DND-41 (cell line): ENCODE data around the gene OR56A5.
"Not testable (repeated sequence)": the region's sequence is repeated elsewhere in the genome, so short reads cannot be mapped to it uniquely, and the experiment has no call there.

ENCODE experiments used
- ATAC-seq: fragments of 200-7000 bp; cut with Tn5 transposase; 3 replicates; pipeline ENCODE4 v1.9.1; 2021; ENCODE audit warnings: low read depth; ENCODE audit not compliant: insufficient read depth
- DNase-seq: peaks from one replicate; pipeline ENCODE4 v3.0.0-alpha.2; 2020
- H2AFZ ChIP-seq: 2 replicates; pipeline ENCODE4 v1.6.0; 2012; ENCODE audit warnings: low read depth, low read length
- H3K27ac ChIP-seq: 2 replicates; pipeline ENCODE4 v1.5.1; 2012; ENCODE audit warnings: low read length, inconsistent platforms
- H3K27me3 ChIP-seq: fragments of 200-600 bp; sonication (generic); 2 replicates; pipeline ENCODE4 v1.6.0; 2012; ENCODE audit warnings: low read length, mild to moderate bottlenecking, inconsistent platforms; ENCODE audit not compliant: insufficient read depth, poor library complexity
- H3K36me3 ChIP-seq: 2 replicates; pipeline ENCODE4 v1.5.1; 2012; ENCODE audit warnings: low read length, inconsistent platforms; ENCODE audit not compliant: insufficient read depth
- H3K4me1 ChIP-seq: 2 replicates; pipeline ENCODE4 v1.5.1; 2012; ENCODE audit warnings: mild to moderate bottlenecking, low read length; ENCODE audit not compliant: insufficient read depth
- H3K4me2 ChIP-seq: 2 replicates; pipeline ENCODE4 v1.6.0; 2012; ENCODE audit warnings: mild to moderate bottlenecking, moderate library complexity, low read length, inconsistent platforms; ENCODE audit not compliant: insufficient read depth
- H3K4me3 ChIP-seq, 2 experiments: fragments of 200-600 bp in 1 of 2; shearing (Covaris generic) in 1 of 2; 2 replicates each; pipeline ENCODE4 v1.5.1; 2012 to 2016; ENCODE audit warnings: inconsistent platforms in 2 of 2, low read length in 2 of 2, mild to moderate bottlenecking in 2 of 2, low read depth in 1 of 2, moderate library complexity in 1 of 2
- H3K79me2 ChIP-seq: 2 replicates; pipeline ENCODE4 v1.6.0; 2012; ENCODE audit warnings: low read length, inconsistent platforms; ENCODE audit not compliant: insufficient read depth
- H3K9ac ChIP-seq: 2 replicates; pipeline ENCODE4 v1.6.0; 2012; ENCODE audit warnings: low read depth, mild to moderate bottlenecking, inconsistent platforms, low read length, moderate library complexity
- H3K9me3 ChIP-seq: 2 replicates; pipeline ENCODE4 v1.5.1; 2012; ENCODE audit warnings: low read length, moderate library complexity, mild to moderate bottlenecking, inconsistent platforms; ENCODE audit not compliant: insufficient read depth, severe bottlenecking
- H4K20me1 ChIP-seq: 2 replicates; pipeline ENCODE4 v1.6.0; 2012; ENCODE audit warnings: low read length; ENCODE audit not compliant: insufficient read depth
- CTCF ChIP-seq: IDR thresholded peaks from 2 replicates; pipeline ENCODE4 v1.5.1; 2012; ENCODE audit warnings: borderline replicate concordance, low read length, moderate library complexity, mild to moderate bottlenecking; ENCODE audit not compliant: poor library complexity, severe bottlenecking; ENCODE audit errors: extremely low read depth
- EZH2 ChIP-seq: IDR thresholded peaks from 3 replicates; pipeline ENCODE4 v1.6.1; 2012; ENCODE audit warnings: borderline replicate concordance, low read depth, mild to moderate bottlenecking, moderate library complexity, low read length, inconsistent platforms; ENCODE audit not compliant: severe bottlenecking

The OR56A5 gene

GRCh38 chr11:5973530-5973929, 5.2 kb upstream of the OR56A5 start:
- H3K79me2 ChIP-seq: no peaks in the 10 kb centered on the region
- H3K27me3 ChIP-seq: peaks cover 10% of the 10 kb centered on the region
- H3K4me1 ChIP-seq: no peaks in the 10 kb centered on the region
- ATAC-seq (peak; percentile 35; the same call in 1 of the 3 replicates), DNase-seq (no peak)
- no peaks in the 10 kb centered on the region for H3K36me3 ChIP-seq
- no peak overlapping the region for H2AFZ ChIP-seq
- no peak for TF ChIP-seq CTCF
- TF ChIP-seq EZH2: no peak
- H3K4me2 ChIP-seq: no peak overlapping the region
- H3K9me3 ChIP-seq: no peaks in the 10 kb centered on the region
- no peak overlapping the region for H3K27ac ChIP-seq
- H3K4me3 ChIP-seq: no peak overlapping the region
- H4K20me1 ChIP-seq: no peaks in the 10 kb centered on the region
- no peak overlapping the region for H3K9ac ChIP-seq

- no peaks in the 10 kb centered on the region for H4K20me1 ChIP-seq
- peaks cover 10% of the 10 kb centered on the region for H3K27me3 ChIP-seq
- DNase-seq: no peak
- no peak for ATAC-seq
- H3K36me3 ChIP-seq: no peaks in the 10 kb centered on the region
- TF ChIP-seq CTCF: no peak
- H3K27ac ChIP-seq: no peak overlapping the region
- H3K4me1 ChIP-seq: no peaks in the 10 kb centered on the region
- no peak overlapping the region for H2AFZ ChIP-seq
- no peaks in the 10 kb centered on the region for H3K79me2 ChIP-seq
- peaks cover 5% of the 10 kb centered on the region for H3K9me3 ChIP-seq
- H3K9ac ChIP-seq: no peak overlapping the region
- no peak overlapping the region for H3K4me2 ChIP-seq
- H3K4me3 ChIP-seq: no peak overlapping the region
Observed at GRCh38 chr11:5967708-5968107, 586 bp downstream of the OR56A5 start.

GRCh38 chr11:5966958-5967357, 1.3 kb downstream of the OR56A5 start:
- Histone ChIP-seq H3K27me3 (peaks cover 10% of the 10 kb centered on the region), H3K79me2 (no peaks in the 10 kb centered on the region), H3K4me1 (no peaks in the 10 kb centered on the region), H2AFZ (no peak overlapping the region), H3K9ac (no peak overlapping the region), H3K36me3 (no peaks in the 10 kb centered on the region), H3K4me3 (no peak overlapping the region), H3K27ac (no peak overlapping the region), H3K9me3 (peaks cover 5% of the 10 kb centered on the region), H3K4me2 (no peak overlapping the region), H4K20me1 (no peaks in the 10 kb centered on the region)
- TF ChIP-seq CTCF (no peak), EZH2 (no peak)
- ATAC-seq: no peak
- DNase-seq: no peak

GRCh38 chr11:5960704-5961320, 7.5 kb downstream of the OR56A5 start:
- H3K27me3 ChIP-seq, H3K9ac ChIP-seq, H3K4me1 ChIP-seq, H2AFZ ChIP-seq, H3K9me3 ChIP-seq, H3K4me2 ChIP-seq, H3K36me3 ChIP-seq, H3K4me3 ChIP-seq, H3K27ac ChIP-seq, H3K79me2 ChIP-seq, ATAC-seq, H4K20me1 ChIP-seq, DNase-seq: not testable (repeated sequence)
